Pancreas (tissue), 10 donors: Measurements from ENCODE around the gene THRAP3. TPM values are rescaled to one million over a fixed set of nuclear protein-coding genes. Genes with fewer than 3 reads are reported as not detected.

Source experiments
- ATAC-seq, 4 donors: fragments of 200-7000 bp; cut with Tn5 transposase; one replicate each; pipeline versions ENCODE4 v1.8.0 to v1.9.1; 2020; ENCODE audit warnings: mild to moderate bottlenecking in 4 of 4, moderate library complexity in 4 of 4
- DNase-seq, 6 donors: peaks; one replicate each; pipeline ENCODE4 v3.0.0-alpha.2; 2020
- FAIRE-seq: peaks from 2 replicates; lab custom pipeline; 2012; peaks lifted over from hg19 to GRCh38; lab: Jason Lieb, UNC
- H3K27ac ChIP-seq, 4 donors: fragments of 200-600 bp; sonication (generic); 1 replicate in 3 of 4; 2 replicates in 1 of 4; pipeline versions ENCODE4 v1.5.0 to v1.8.0; 2020
- H3K27me3 ChIP-seq, 4 donors: fragments of 200-600 bp; one replicate each; pipeline ENCODE4 v1.8.0; 2021
- H3K36me3 ChIP-seq, 3 donors: fragments of 200-600 bp; sonication (generic) in 1 of 3; one replicate each; pipeline versions ENCODE4 v1.5.0 to v1.8.0; 2020 to 2021
- H3K4me1 ChIP-seq, 3 donors: fragments of 200-600 bp; one replicate each; pipeline ENCODE4 v1.8.0; 2021
- H3K4me3 ChIP-seq, 4 donors: fragments of 200-600 bp; sonication (generic) in 2 of 4; one replicate each; pipeline versions ENCODE4 v1.5.0 to v1.8.0; 2020 to 2021
- H3K9me3 ChIP-seq, 4 donors: fragments of 200-600 bp; one replicate each; pipeline ENCODE4 v1.8.0; 2021
- WGBS, 2 donors: extraction: QIAGEN DNeasy Blood & Tissue Kit; methylation state at CpG; one replicate each; pipeline ENCODE4 v1.1.7; 2013; 5-methylcytosine and 5-hydroxymethylcytosine counted together
- intact Hi-C, 3 donors: fragments of 100-400 bp; cut with DNase I; formaldehyde crosslinking; loops; one replicate each; pipeline versions ENCODE4 v1.11.1 to v1.14.2; 2022
- polyA plus RNA-seq, 2 donors: library from polyadenylated mRNA; stranded (reverse); fragments of 200-250 nt; gene quantifications; one replicate each; pipeline ENCODE4 v1.2.3, GENCODE V29; 2013
- total RNA-seq, 6 donors: library from RNA; stranded (reverse); fragmentation: NEBNext Ultra II Directional in 4 of 6; extraction: Animal tissue kit (Norgen Biotek cat#: 25700) in 4 of 6; gene quantifications; one replicate each; pipeline versions ENCODE4 v1.2.1 to v1.2.4, GENCODE V29; 2021 to 2023
- TF ChIP-seq, protein P1 (sequence below), 4 donors: fragments of 200-600 bp; sonication (generic) in 3 of 4; IDR thresholded peaks; one replicate each; pipeline versions ENCODE4 v1.5.0 to v1.8.0; 2021; ENCODE audit warnings: antibody characterized with exemption in 4 of 4
- donor health status: healthy with polysubstance abuse.
- donor health status: DM: no; HTN: no; CAD: no; lungs with moderate emphysema.
- donor health status: DM: no; HTN: no; CAD: no.
- donor health status: control.
- donor health status: control.
- donor health status: Bipolar disorder and iron deficiency.
- donor health status: DM: yes; HTN: yes; CAD: no.
- donor health status: DM: no; HTN: no; CAD: no.
- donor health status: DM: no; HTN: no; CAD: no.
- donor health status: DM: yes; HTN: yes; CAD: no.

The THRAP3 gene
- total and polyA plus RNA-seq, 8 donors: 17.0 to 54.7 (median 29.9) TPM

DNA sequence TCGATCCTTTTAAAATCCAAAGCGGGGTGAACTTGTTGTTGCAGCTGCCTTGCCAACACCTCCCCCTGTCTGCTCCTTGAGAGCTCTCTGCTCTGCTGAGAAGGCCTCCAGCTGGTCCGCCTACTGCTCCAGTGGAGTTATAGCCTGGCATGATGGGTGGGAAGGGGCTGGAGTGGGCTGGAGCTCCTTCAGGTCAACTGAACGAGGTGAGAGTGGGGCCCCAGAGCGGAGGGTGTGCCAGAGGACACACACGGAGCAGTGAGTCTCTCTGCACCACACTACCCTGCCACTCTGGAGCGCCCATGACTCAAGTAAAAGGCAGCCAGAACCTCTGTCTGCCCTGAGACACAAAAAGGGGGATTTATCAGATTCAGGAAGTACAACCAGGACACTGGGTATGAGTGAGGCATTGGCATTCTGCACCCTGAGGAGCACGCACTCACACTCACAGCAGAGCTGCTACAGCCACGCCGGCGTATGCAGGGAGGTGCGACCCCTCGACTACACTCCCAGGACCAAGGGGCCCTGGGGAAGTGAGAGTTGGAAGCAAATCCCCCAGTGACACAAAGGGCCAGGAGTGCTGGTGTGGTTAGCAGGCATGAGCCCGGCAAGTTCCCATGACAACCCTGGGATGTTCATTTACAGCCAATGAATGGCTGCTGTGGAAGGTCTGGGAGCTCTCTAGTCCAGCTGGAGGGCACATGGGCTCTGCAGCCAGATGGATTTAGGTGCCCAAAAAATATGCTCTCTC lies 127.2 kb downstream of the THRAP3 start:
- DNase-seq (no peak), FAIRE-seq (no peak), ATAC-seq (peak in 3 of 4 donors; percentile 9 to 15 (median 11))
- Histone ChIP-seq H3K9me3 (no peaks in the 10 kb centered on the region), H3K4me1 (no peaks in the 10 kb centered on the region), H3K36me3 (peaks cover 11 to 49% (median 19%) of the 10 kb centered on the region in 3 donors), H3K4me3 (no peak overlapping the region), H3K27ac (peak overlapping the region in 2 of 4 donors; percentile 22 to 41), H3K27me3 (no peaks in the 10 kb centered on the region)
- intact Hi-C loops: no loop called here
- TF ChIP-seq, protein P1, sequence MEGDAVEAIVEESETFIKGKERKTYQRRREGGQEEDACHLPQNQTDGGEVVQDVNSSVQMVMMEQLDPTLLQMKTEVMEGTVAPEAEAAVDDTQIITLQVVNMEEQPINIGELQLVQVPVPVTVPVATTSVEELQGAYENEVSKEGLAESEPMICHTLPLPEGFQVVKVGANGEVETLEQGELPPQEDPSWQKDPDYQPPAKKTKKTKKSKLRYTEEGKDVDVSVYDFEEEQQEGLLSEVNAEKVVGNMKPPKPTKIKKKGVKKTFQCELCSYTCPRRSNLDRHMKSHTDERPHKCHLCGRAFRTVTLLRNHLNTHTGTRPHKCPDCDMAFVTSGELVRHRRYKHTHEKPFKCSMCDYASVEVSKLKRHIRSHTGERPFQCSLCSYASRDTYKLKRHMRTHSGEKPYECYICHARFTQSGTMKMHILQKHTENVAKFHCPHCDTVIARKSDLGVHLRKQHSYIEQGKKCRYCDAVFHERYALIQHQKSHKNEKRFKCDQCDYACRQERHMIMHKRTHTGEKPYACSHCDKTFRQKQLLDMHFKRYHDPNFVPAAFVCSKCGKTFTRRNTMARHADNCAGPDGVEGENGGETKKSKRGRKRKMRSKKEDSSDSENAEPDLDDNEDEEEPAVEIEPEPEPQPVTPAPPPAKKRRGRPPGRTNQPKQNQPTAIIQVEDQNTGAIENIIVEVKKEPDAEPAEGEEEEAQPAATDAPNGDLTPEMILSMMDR (IDR thresholded peaks at IDR 0.05): no peak
- 85% methylated on average over 14 of the region's 14 CpGs for WGBS, 2 donors

DNA sequence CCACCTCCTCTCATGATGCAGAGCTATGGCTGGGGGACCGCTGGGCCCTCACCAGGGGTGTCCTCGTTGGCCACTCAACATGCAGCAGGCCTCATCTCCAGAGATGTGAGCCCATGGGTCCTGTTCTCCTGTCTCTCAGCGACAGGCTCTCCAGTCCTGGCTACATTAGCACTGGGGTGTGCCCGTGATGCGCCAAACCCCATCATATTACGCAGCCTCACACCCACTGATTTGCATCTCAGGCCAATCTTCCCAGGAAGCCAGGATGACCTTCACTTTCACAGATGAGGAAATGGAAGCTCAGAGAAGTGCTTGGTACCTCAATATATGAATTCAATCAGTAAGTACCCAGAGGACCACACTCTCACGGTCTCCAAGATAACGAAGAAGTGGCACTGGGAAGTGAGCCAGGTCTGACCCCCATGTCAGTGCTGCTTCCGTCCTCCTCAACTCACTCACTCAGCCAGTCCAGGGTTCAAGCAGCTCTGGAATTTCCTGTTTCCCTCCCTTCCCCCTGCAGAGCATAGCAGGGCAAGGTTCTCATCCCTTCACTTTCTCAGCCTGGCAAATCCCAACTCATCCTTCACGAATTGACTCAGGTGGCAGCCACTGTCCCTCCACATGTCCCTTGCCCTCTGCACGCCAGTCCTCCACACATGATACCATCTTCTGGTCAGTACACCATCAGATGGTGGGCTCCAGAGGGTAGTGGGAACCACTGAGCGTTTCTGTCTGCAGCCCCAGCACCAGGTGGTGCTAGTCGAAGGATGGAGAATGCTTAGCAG lies 128.1 kb downstream of the THRAP3 start:
- WGBS, 2 donors: 81 to 84% methylated on average over 13 of the region's 13 CpGs
- no peaks in the 10 kb centered on the region for H3K27me3 ChIP-seq
- no peak for ATAC-seq
- H3K27ac ChIP-seq: no peak overlapping the region
- intact Hi-C loops: no loop called here
- TF ChIP-seq, protein P1 (IDR thresholded peaks at IDR 0.05): no peak
- no peaks in the 10 kb centered on the region for H3K9me3 ChIP-seq
- H3K4me3 ChIP-seq: no peak overlapping the region
- peaks cover 7 to 50% (median 19%) of the 10 kb centered on the region in 3 donors for H3K36me3 ChIP-seq
- no peaks in the 10 kb centered on the region for H3K4me1 ChIP-seq
- no peak for FAIRE-seq
- DNase-seq: no peak

GRCh38 chr1:36352910-36353878 lies 129.0 kb downstream of the THRAP3 start:
- Histone ChIP-seq H3K9me3 (no peaks in the 10 kb centered on the region), H3K27ac (no peak overlapping the region), H3K4me3 (no peak overlapping the region), H3K4me1 (no peaks in the 10 kb centered on the region), H3K36me3 (peaks cover 7 to 48% (median 13%) of the 10 kb centered on the region in 3 donors), H3K27me3 (no peaks in the 10 kb centered on the region)
- intact Hi-C loops: no loop called here
- TF ChIP-seq, protein P1 (IDR thresholded peaks at IDR 0.05): no peak
- WGBS, 2 donors: 84 to 87% methylated on average over 15 of the region's 15 CpGs
- ATAC-seq (no peak), FAIRE-seq (no peak), DNase-seq (no peak)

DNA sequence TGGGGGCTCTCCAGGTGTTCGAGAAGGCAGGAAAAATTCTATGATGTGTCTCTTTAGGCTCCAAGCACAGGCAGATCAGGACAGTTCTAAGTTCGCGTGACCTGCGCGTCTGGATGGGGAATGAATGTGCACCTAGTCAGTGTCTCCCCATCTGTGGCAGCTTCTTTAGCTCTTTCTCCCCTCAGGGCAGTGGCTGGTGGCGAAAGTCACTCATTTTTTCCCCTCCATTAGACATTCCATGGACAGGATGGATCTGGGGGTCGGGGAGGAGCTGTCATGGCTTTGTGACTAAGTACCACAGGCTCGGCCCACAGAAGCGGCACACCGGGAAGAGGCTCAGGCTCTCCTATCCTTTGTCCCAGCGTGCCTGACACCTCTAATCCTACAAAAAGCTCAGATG lies 130.2 kb downstream of the THRAP3 start:
- DNase-seq: no peak
- Histone ChIP-seq H3K36me3 (peaks cover 7 to 45% (median 11%) of the 10 kb centered on the region in 3 donors), H3K27ac (no peak overlapping the region), H3K9me3 (no peaks in the 10 kb centered on the region), H3K4me1 (no peaks in the 10 kb centered on the region), H3K27me3 (no peaks in the 10 kb centered on the region), H3K4me3 (no peak overlapping the region)
- 92 to 96% methylated on average over 11 of the region's 11 CpGs for WGBS, 2 donors
- intact Hi-C loops: no loop called here
- no peak for ATAC-seq
- no peak for FAIRE-seq
- TF ChIP-seq, protein P1 (IDR thresholded peaks at IDR 0.05): no peak

Other genes with a start within 250 kb of the THRAP3 start
- gene TEKT2, start 140.3 kb upstream of the THRAP3 start, total RNA-seq: 1 to 10 TPM; 1.3 to 2.7 (median 1.6) TPM
- 10 to 100 TPM in 1 of 2 donors, 1 to 10 TPM in 1; 6.5 to 17.6 TPM for gene TEKT2, start 140.3 kb upstream of the THRAP3 start, polyA plus RNA-seq
- gene ADPRS, start 135.6 kb upstream of the THRAP3 start, total RNA-seq: 10 to 100 TPM in 2 of 6 donors, 1 to 10 TPM in 4; 6.1 to 13.2 (median 8.4) TPM
- 10 to 100 TPM; 14.9 to 28.8 TPM for gene ADPRS, start 135.6 kb upstream of the THRAP3 start, polyA plus RNA-seq
- gene COL8A2, start 99.2 kb upstream of the THRAP3 start, total RNA-seq: 1 to 10 TPM in 2 of 6 donors, under 1 TPM in 4; 0.12 to 3.3 (median 0.34) TPM
- gene COL8A2, start 99.2 kb upstream of the THRAP3 start, polyA plus RNA-seq: under 1 TPM; 0.31 to 0.42 TPM
- 10 to 100 TPM; 24.6 to 29.5 (median 27.0) TPM for gene TRAPPC3, start 75.0 kb upstream of the THRAP3 start, total RNA-seq
- 10 to 100 TPM; 21.8 to 41.5 TPM for gene TRAPPC3, start 75.0 kb upstream of the THRAP3 start, polyA plus RNA-seq
- 10 to 100 TPM; 12.5 to 39.3 (median 15.8) TPM for gene MAP7D1, start 68.3 kb upstream of the THRAP3 start, total RNA-seq
- gene MAP7D1, start 68.3 kb upstream of the THRAP3 start, polyA plus RNA-seq: 10 to 100 TPM; 26.4 to 36.0 TPM
- gene SH3D21, start 81.9 kb downstream of the THRAP3 start, total RNA-seq: 1 to 10 TPM in 2 of 6 donors, under 1 TPM in 4; 0.41 to 1.7 (median 0.58) TPM
- gene SH3D21, start 81.9 kb downstream of the THRAP3 start, polyA plus RNA-seq: 1 to 10 TPM; 1.7 to 2.6 TPM
- gene EVA1B, start 99.2 kb downstream of the THRAP3 start, total RNA-seq: 10 to 100 TPM in 1 of 6 donors, 1 to 10 TPM in 5; 3.3 to 11.4 (median 3.9) TPM
- 10 to 100 TPM; 13.3 to 14.0 TPM for gene EVA1B, start 99.2 kb downstream of the THRAP3 start, polyA plus RNA-seq
- 10 to 100 TPM; 32.9 to 68.1 (median 40.8) TPM for gene STK40, start 161.5 kb downstream of the THRAP3 start, total RNA-seq
- gene STK40, start 161.5 kb downstream of the THRAP3 start, polyA plus RNA-seq: 10 to 100 TPM; 21.2 to 26.2 TPM
- 10 to 100 TPM in 5 of 6 donors, 1 to 10 TPM in 1; 9.5 to 16.4 (median 13.5) TPM for gene LSM10, start 173.5 kb downstream of the THRAP3 start, total RNA-seq
- 10 to 100 TPM; 21.4 to 26.9 TPM for gene LSM10, start 173.5 kb downstream of the THRAP3 start, polyA plus RNA-seq
- gene OSCP1, start 226.0 kb downstream of the THRAP3 start, total RNA-seq: 1 to 10 TPM; 3.3 to 5.6 (median 4.7) TPM
- 1 to 10 TPM; 5.2 to 9.8 TPM for gene OSCP1, start 226.0 kb downstream of the THRAP3 start, polyA plus RNA-seq
- 10 to 100 TPM; 20.4 to 27.8 (median 26.1) TPM for gene MRPS15, start 239.9 kb downstream of the THRAP3 start, total RNA-seq
- gene MRPS15, start 239.9 kb downstream of the THRAP3 start, polyA plus RNA-seq: 10 to 100 TPM; 62.6 to 79.3 TPM